GM12878 (cell line): ENCODE results near the gene CDKL2.

Experiments used
- ATF2 ChIP-seq: IDR thresholded peaks from 2 replicates; pipeline ENCODE4 v1.6.1; 2012; ENCODE audit warnings: low read length, inconsistent platforms
- CTCF ChIP-seq, 3 experiments: IDR thresholded peaks in 2 of 3; conservative IDR thresholded peaks in 1 of 3; 2 replicates each; pipeline ENCODE4 v1.5.1; 2011; ENCODE audit warnings: low read depth in 3 of 3, low read length in 3 of 3, mild to moderate bottlenecking in 3 of 3, control low read depth in 2 of 3, moderate library complexity in 2 of 3, inconsistent platforms in 1 of 3, mixed read lengths in 1 of 3; ENCODE audit not compliant: control insufficient read depth in 2 of 3, insufficient read depth in 1 of 3; ENCODE audit errors: extremely low read depth in 1 of 3
- GABPA ChIP-seq: IDR thresholded peaks from 2 replicates; pipeline ENCODE4 v1.6.1; 2014; ENCODE audit warnings: antibody characterized with exemption, low read depth, mild to moderate bottlenecking, inconsistent platforms
- HDAC6 ChIP-seq: fragments of 200-600 bp; sonication (generic); IDR thresholded peaks from one replicate; pipeline ENCODE4 v1.8.0; 2017; ENCODE audit warnings: antibody characterized with exemption; ENCODE audit not compliant: unreplicated experiment
- KAT2A ChIP-seq: conservative IDR thresholded peaks from 2 replicates; pipeline ENCODE4 v1.6.1; 2011; ENCODE audit warnings: low read depth, low read length; ENCODE audit not compliant: control insufficient read depth
- NBN ChIP-seq: fragments of 450-650 bp; IDR thresholded peaks from 2 replicates; pipeline ENCODE4 v1.6.1; 2016
- PAX8 ChIP-seq: fragments of 450-650 bp; IDR thresholded peaks from 2 replicates; pipeline ENCODE4 v1.6.1; 2017; ENCODE audit warnings: mild to moderate bottlenecking, moderate library complexity
- POLR2AphosphoS5 ChIP-seq: IDR thresholded peaks from 2 replicates; pipeline ENCODE4 v1.6.1; 2011; ENCODE audit warnings: mild to moderate bottlenecking, low read length, inconsistent platforms
- SMARCA5 ChIP-seq: fragments of 450-650 bp; IDR thresholded peaks from 2 replicates; pipeline ENCODE4 v1.6.1; 2017; ENCODE audit warnings: mild to moderate bottlenecking

- TF ChIP-seq PAX8 (no peak), GABPA (no peak), CTCF (IDR thresholded peaks at IDR 0.05 in 2 of 3, conservative IDR thresholded peaks at IDR 0.05 in 1 of 3; ENCODE audit: control insufficient read depth in 2 of 3, extremely low read depth in 1 of 3, insufficient read depth in 1 of 3, low read depth in 3 of 3, low read length in 3 of 3) (no peak), HDAC6 (no peak), KAT2A (no peak), SMARCA5 (no peak), NBN (no peak), POLR2AphosphoS5 (no peak), ATF2 (no peak)
Measured at GRCh38 chr4:75612306-75612705, 18.0 kb downstream of the CDKL2 start.
